ENCODE measurements around the gene AHCTF1.
A peak's percentile ranks its signal among the peaks of the same experiment; 100 is the strongest.

AHCTF1 gene, protein sequence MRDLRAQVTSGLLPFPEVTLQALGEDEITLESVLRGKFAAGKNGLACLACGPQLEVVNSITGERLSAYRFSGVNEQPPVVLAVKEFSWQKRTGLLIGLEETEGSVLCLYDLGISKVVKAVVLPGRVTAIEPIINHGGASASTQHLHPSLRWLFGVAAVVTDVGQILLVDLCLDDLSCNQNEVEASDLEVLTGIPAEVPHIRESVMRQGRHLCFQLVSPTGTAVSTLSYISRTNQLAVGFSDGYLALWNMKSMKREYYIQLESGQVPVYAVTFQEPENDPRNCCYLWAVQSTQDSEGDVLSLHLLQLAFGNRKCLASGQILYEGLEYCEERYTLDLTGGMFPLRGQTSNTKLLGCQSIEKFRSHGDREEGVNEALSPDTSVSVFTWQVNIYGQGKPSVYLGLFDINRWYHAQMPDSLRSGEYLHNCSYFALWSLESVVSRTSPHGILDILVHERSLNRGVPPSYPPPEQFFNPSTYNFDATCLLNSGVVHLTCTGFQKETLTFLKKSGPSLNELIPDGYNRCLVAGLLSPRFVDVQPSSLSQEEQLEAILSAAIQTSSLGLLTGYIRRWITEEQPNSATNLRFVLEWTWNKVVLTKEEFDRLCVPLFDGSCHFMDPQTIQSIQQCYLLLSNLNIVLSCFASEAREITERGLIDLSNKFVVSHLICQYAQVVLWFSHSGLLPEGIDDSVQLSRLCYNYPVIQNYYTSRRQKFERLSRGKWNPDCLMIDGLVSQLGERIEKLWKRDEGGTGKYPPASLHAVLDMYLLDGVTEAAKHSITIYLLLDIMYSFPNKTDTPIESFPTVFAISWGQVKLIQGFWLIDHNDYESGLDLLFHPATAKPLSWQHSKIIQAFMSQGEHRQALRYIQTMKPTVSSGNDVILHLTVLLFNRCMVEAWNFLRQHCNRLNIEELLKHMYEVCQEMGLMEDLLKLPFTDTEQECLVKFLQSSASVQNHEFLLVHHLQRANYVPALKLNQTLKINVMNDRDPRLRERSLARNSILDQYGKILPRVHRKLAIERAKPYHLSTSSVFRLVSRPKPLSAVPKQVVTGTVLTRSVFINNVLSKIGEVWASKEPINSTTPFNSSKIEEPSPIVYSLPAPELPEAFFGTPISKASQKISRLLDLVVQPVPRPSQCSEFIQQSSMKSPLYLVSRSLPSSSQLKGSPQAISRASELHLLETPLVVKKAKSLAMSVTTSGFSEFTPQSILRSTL (N-terminal part only)

GRCh38 chr1:246931549-246932365, at the start of gene AHCTF1:
TSS of gene AHCTF1 (minus strand) at chr1:246931948. CDS start at chr1:246918370, 13,578 bp downstream.
- DNase-seq (ENCODE audit: low read depth in 1 of 2, low spot score in 1 of 2) = peak; percentile 85 to 94

GRCh38 chr1:246978785-246979184, 47.0 kb upstream of the AHCTF1 start:
- no peak for DNase-seq (ENCODE audit: low read depth in 1 of 2, low spot score in 1 of 2)

DNA sequence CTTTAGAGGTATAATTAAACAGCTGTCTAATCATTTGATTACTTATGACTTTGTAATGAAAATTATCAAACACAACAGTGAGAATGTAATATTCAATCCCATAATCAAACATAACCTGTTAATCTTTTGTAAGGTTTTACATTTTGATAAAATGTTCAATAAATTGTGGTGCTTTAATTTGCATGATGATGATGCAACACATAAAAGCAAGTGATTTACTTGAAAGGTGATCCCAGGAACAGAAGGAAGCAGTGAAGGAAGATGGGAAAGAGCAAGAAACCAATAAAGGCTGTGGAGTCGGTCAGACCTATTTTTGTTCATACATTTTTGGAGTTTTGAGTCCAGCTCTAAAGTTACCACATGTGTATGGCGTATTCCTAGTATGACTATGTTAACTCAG, 46.5 kb upstream of the AHCTF1 start:
- no peak for DNase-seq (ENCODE audit: low read depth in 1 of 2, low spot score in 1 of 2)

- DNase-seq (ENCODE audit: low read depth in 1 of 2, low spot score in 1 of 2) = no peak
Observed at GRCh38 chr1:246971969-246972368, 40.2 kb upstream of the AHCTF1 start.

DNA sequence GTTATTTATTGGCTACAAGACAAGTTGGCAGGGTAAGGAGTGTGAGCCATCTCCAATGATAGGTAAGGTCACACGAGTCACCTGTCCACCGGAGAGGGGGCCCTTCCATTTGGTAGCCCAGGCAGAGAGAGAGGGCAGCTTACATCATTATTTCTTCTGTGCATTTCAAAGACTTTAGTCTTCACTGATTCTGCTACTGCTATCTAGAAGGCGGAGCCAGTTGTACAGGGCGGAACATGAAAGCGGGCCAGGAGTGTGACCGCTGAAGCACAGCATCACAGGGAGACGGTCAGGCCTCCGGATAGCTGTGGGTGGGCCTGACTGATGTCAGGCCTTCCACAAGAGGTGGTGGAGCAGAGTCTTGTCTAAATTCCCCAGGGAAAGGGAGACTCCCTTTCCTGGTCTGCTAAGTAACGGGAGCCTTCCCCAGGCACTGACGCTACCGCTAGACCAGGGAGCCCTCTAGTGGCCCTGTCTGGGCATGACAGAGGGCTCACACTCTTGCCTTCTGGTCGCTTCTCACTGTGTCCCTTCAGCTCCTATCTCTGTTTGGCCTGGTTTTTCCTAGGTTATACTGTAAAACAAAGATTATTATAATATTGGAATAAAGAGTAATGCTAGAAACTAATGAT, 39.5 kb upstream of the AHCTF1 start:
- no peak for DNase-seq (ENCODE audit: low read depth in 1 of 2, low spot score in 1 of 2)

DNA sequence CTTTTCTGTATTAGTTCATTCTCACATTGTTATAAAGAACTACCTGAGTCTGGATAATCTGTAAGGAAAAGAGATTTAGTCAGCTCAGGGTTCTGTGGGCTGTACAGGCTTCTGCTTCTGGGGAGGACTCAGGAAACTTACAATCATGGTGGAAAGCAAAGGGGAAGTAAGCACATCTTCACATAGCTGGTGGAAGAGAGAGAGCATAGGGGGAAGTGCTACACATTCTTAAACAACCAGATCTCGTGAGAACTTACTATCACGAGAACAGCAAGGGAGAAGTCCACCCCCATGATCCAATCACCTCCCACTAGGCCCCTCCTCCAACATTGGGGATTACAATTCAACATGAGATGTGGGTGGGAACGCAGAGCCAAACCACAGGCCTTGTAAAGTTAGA, 37.9 kb upstream of the AHCTF1 start:
- DNase-seq (ENCODE audit: low read depth in 1 of 2, low spot score in 1 of 2) = no peak

DNA sequence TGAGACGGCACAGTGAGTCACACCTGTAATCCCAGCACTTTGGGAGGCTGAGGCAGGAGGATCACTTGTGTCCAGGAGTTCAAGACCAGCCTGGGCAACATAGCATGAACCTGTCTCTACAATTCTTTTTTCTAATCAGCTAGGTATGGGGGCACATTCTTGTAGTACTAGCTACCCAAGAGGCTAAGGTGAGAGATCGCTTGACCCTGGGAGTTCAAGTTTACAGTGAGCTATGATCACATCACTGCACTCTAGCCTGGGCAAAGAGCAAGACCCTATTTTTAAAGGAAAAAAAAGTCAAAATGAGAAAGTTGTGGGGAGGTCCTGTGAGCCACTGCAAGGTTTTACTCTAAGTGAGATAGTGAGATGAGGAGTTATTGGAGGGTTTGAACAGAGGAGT, 34.8 kb upstream of the AHCTF1 start:
- DNase-seq (ENCODE audit: low read depth in 1 of 2, low spot score in 1 of 2) = no peak

DNA sequence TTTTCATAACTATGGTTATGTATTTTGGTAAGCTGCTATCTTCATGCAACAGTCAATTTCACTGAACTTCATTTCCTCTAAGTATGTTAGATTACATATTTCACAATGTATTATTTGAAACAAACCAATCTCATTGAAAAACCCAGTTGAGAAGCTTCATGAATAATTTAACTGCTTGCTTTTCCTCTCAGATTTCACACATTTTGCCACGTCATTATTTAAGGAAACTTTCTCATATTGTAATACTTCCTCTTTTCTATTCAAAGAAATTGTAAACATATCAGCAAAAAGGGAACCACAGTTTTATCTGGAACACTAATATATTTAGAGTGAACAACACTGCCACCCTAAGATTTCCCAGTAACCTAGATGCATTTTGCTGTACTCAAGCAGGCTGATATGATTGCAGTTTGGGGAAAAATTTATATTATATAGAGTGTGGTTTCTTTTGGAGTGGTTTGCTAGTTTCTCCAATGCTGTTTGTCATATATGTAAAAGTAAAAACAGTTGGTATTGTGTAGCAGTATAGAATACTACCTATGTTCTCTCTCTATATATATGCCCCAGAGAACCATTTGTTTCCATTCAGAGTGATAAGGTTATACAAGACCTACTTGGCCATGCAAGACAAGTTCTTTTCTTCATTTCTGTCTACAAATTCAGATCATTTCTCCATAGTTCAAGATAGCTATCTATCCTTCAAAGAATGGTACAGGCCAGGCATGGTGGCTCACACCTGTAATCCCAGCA, 28.4 kb upstream of the AHCTF1 start:
- DNase-seq (ENCODE audit: low read depth in 1 of 2, low spot score in 1 of 2) = no peak

DNA sequence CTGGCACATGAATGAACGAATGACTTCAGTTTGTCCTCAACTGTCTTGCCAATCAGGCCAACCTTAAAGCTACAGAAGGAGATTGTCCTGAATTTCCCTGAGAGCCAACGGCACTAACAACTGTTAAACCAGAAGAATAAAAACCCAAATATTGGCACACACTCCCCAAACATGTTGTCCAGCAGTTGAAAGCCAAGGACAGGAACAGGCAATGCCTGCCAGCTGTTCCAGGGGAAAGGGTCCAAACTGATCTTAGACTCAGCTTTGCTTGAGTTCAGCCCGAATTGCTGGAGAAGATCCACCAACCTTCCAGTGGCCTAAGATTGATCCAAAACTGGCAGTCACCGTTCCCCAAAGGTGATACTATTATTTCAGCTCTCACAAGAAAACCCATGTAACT, 22.4 kb upstream of the AHCTF1 start:
- no peak for DNase-seq (ENCODE audit: low read depth in 1 of 2, low spot score in 1 of 2)

DNA sequence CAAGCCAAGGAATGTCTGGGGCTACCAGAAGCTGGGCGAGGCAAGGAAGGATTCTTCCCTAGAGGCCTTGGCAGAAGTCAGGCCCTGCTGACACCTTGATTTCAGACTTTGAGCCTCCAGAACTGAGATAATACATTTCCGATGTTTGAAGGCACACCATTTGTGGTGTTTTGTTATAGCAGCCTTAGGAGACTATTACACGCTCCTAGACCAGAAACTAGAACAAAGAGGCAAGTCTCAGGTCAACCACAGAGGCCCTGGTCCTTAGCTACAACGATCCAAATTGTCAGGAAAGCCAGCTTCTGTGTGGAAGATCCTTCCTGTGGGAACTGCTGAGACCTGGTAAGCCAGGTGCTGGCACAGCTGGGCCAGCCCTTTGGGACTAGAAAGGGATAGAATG, 19.7 kb upstream of the AHCTF1 start:
- DNase-seq (ENCODE audit: low read depth in 1 of 2, low spot score in 1 of 2) = no peak

DNA sequence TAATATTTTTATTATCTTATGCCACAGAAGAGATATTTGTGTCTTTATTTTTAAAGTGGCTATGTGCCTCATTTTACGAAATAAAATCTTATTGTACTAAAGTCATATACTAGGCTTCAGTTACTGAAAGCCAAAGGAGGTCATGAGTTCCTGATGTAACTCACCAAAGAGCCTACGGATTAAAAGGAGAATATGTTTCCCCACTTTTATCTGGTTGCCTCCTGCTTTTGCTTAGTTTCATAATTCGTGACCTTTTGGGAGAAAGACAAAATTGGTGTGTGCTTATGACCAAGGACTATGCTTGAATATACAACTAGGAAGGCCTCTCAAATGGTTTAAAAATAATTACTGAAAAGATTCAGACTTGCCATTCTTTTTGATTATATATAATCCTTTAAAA, 18.2 kb upstream of the AHCTF1 start:
- no peak for DNase-seq (ENCODE audit: low read depth in 1 of 2, low spot score in 1 of 2)

DNA sequence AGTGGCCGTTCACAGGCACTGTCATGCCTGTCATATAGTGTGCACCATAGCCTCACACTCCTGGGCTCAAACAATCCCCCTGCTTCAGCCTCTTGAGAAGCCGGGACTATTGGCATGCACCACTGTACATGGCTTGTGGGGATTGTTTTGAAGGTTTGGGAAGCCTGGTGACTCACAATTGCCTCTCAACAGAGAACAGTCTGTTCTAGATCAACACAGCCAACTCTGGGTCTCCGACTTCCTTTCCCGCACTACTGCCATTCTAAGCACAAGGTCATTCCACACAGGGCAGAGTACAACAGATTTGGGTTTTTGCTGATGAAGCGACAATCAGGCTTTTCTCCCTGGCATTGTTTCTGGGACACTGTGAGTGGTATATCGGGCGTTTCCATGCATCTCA, 15.5 kb upstream of the AHCTF1 start:
- DNase-seq (ENCODE audit: low read depth in 1 of 2, low spot score in 1 of 2) = no peak

DNA sequence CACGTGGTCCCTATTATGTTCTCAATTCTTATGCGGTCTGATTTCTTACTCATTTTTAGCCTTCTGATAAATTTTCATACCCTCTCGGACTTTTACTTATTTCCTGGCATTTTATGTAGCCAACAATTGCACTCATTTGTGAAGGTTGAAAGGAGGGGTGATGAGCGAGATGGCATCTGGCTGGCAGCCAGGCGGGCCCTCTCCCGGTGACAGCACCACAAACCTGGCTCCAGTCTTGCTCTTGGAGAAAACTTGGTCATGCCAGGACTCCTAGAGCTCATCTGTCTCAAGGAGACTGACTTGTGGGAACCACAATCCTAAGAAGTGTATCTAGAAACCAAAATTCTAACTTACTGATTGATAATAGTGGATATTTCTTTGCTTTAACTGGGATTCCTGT, 14.6 kb upstream of the AHCTF1 start:
- DNase-seq (ENCODE audit: low read depth in 1 of 2, low spot score in 1 of 2) = no peak

DNA sequence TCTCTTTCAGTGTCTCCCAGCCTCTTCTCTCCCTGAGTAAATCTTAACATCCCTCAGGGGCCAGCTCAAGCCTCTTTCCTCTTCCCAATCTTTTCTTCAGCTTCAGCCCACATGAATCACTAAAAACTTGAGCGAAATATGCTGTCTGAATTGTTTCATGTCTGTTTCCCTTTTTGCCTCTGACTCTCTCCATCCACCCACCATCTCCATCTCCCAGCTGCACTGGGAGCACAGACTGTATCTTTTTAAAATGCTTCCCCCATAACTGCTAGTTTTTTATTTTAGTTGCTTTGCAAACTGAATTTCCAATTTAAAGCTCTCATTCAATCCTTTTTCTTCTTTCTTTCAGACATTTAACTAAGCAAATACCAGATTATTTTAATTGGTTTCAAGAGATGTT, 3.0 kb upstream of the AHCTF1 start:
- DNase-seq (ENCODE audit: low read depth in 1 of 2, low spot score in 1 of 2) = no peak

GRCh38 chr1:246933893-246934292, 2.1 kb upstream of the AHCTF1 start:
- DNase-seq (ENCODE audit: low read depth in 1 of 2, low spot score in 1 of 2) = no peak

DNA sequence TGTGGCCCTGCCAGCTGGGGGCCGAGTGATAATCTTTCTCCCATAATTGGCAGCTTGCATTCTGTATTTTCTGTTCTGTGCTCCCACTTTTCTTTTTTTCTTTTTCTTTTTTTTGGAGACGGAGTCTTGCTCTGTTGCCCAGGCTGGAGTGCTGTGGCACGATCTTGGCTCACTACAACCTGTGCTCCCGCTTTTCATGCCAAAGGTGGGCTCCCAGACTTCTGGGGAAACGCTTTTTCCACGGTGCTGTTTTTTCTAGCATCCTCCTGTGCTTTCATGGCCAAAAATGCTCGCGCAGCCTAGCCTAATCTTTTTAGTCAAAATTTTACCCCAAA, 585 bp upstream of the AHCTF1 start:
- DNase-seq (ENCODE audit: low read depth in 1 of 2, low spot score in 1 of 2) = no peak

- DNase-seq (ENCODE audit: low read depth in 1 of 2, low spot score in 1 of 2) = peak; percentile 16 to 40
Observed at GRCh38 chr1:246930830-246931548, 759 bp downstream of the AHCTF1 start.

DNA sequence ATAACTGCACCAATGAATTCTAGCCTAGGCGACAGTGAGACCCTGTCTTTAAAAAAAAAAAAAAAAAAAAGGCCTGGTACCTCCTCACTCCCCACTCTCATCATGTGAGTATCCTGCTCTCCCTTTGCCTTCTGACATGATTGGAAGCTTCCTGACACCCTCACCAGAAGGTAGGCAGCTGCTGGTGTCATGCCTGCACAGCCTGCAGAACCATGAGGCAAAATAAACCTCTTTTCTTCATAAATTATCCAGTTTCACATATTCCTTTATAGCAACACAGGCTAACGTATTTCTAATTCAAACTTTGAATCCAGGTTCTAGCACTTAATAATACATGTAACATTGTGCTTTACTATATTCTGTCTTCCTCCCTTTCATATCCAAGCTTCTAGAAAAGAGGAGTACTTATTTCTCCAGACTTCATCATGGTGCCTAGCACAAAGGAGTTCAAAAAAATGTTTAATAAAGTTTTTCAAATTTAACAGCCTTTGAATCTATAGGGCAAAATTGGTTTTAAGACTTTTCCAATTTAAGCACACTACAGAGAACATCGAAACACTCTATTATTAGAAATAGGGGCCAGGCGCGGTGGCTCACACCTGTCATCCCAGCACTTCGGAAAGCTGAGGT, 5.6 kb downstream of the AHCTF1 start:
- DNase-seq (ENCODE audit: low read depth in 1 of 2, low spot score in 1 of 2) = no peak

GRCh38 chr1:246923900-246924299, 7.8 kb downstream of the AHCTF1 start:
- DNase-seq (ENCODE audit: low read depth in 1 of 2, low spot score in 1 of 2) = no peak

Measured in activated T-helper 1 cell treated with anti-CD3 and anti-CD28 coated beads, Interleukin-2, amount 50 U/mL, for 16 hours (primary cell).